ENCODE results near the gene MUL1. TPM values are rescaled to one million over a fixed set of nuclear protein-coding genes. Genes with fewer than 3 reads are reported as not detected.

Gene MUL1
- total RNA-seq: 10 to 100 TPM; 37.3 to 47.8 TPM

DNA sequence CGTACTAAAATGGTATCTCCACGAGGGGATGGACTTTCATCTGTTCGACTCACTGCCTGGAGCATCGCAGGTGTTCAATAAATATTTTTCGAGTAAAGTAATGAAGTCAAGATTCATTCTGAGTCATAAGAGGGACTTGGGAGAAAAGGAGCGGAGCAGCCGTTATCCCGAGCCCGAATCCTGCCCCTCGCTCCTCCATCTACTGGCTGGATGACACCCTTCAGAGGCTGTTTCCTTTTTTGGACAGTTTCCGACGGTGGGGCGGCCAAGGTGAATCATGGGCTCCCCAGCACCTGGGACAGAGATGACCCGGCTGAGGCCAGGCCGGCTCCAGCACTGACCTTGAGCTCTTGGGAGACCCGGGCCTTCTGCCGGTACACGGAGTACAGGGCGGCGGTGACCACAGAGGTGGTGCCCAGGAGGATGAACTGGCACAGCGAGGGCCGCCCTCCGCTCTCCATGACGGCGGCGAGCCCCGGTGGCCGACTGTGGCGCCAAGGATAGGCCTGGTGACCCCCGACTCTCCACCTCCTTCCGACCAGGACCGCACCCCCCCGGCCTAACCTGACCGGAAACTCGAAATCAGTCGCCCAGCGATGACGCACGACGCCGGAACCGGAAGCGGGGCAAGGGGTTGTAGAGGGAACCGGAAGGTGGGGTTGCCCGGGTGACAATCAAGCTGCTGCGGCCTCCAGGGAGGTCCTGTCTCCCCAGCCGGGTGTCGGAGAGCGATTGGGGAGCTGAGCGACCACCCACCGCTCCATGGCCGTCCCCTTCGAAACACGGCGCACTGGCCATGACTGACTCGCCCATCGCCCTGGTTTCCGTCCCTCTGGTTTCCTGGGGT lies at the start of gene MUL1:
Gene MUL1, minus strand, starts transcription at position 588 of the 847 bp plus-strand sequence. Its CDS starts 127 bp downstream, at position 461.
- no peak for TF ChIP-seq CTCF (IDR thresholded peaks at IDR 0.05)
- peak within 1 kb of the TSS; percentile 92 to 94 for H3K4me3 ChIP-seq
- H3K27ac ChIP-seq: peak within 1 kb of the TSS; percentile 89 to 91
- no peaks in the 10 kb centered on the region for H3K9me3 ChIP-seq
- H3K4me1 ChIP-seq: peaks cover 0 to 39% of the 10 kb centered on the region in 2 donors
- DNase-seq (ENCODE audit: low spot score): peak; percentile 95
- no peaks in the 10 kb centered on the region for H3K27me3 ChIP-seq
- peaks cover 13% of the 10 kb centered on the region for H3K36me3 ChIP-seq

GRCh38 chr1:20555758-20556120 lies 47.8 kb upstream of the MUL1 start:
- peaks cover 0 to 32% of the 10 kb centered on the region in 2 donors for H3K4me1 ChIP-seq
- no peaks in the 10 kb centered on the region for H3K27me3 ChIP-seq

GRCh38 chr1:20555025-20555757 lies 47.2 kb upstream of the MUL1 start:
- no peak for DNase-seq (ENCODE audit: low spot score)
- no peaks in the 10 kb centered on the region for H3K36me3 ChIP-seq
- H3K27ac ChIP-seq: peak overlapping the region; percentile 7 to 29
- H3K4me3 ChIP-seq: no peak overlapping the region
- no peak for TF ChIP-seq CTCF (IDR thresholded peaks at IDR 0.05)
- H3K27me3 ChIP-seq: no peaks in the 10 kb centered on the region
- H3K4me1 ChIP-seq: peaks cover 0 to 32% of the 10 kb centered on the region in 2 donors
- no peaks in the 10 kb centered on the region for H3K9me3 ChIP-seq

More at GRCh38 chr1:20555758-20556120, 47.8 kb upstream of the MUL1 start:
- Histone ChIP-seq H3K36me3 (no peaks in the 10 kb centered on the region), H3K27ac (no peak overlapping the region), H3K4me3 (no peak overlapping the region), H3K9me3 (no peaks in the 10 kb centered on the region)
- TF ChIP-seq CTCF (IDR thresholded peaks at IDR 0.05): no peak
- DNase-seq (ENCODE audit: low spot score): no peak

DNA sequence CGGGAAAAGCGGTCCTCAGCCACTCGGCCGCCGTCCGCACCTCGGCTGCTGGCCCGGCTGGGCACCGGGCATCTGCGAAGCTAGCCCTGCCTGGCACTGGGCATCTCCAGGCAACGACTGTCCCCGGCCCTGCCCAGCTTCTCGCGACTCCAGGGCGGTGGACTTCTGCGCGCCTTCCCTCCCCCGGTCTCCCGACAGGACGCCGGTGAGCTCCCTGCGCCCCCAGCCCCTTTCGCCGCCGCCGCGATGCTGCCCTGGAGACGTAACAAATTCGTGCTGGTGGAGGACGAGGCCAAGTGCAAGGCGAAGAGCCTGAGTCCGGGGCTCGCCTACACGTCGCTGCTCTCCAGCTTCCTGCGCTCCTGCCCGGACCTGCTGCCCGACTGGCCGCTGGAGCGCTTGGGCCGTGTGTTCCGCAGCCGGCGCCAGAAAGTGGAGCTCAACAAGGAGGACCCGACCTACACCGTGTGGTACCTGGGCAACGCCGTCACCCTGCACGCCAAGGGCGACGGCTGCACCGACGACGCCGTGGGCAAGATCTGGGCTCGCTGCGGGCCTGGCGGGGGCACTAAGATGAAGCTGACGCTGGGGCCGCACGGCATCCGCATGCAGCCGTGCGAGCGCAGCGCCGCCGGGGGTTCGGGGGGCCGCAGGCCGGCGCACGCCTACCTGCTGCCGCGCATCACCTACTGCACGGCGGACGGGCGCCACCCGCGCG lies 44.9 kb upstream of the MUL1 start:
- Histone ChIP-seq H3K4me3 (peak overlapping the region; percentile 44 to 56), H3K27me3 (no peaks in the 10 kb centered on the region), H3K9me3 (no peaks in the 10 kb centered on the region), H3K27ac (peak overlapping the region; percentile 62 to 72), H3K36me3 (no peaks in the 10 kb centered on the region), H3K4me1 (peaks cover 0 to 32% of the 10 kb centered on the region in 2 donors)
- no peak for DNase-seq (ENCODE audit: low spot score)
- no peak for TF ChIP-seq CTCF (IDR thresholded peaks at IDR 0.05)

GRCh38 chr1:20551945-20552727 lies 44.2 kb upstream of the MUL1 start, which contains the start of gene FAM43B:
Gene FAM43B (plus strand): TSS chr1:20552573. CDS start chr1:20552974, 401 bp downstream.
- Histone ChIP-seq H3K4me3 (peak within 1 kb of the TSS; percentile 44 to 56), H3K4me1 (peaks cover 0 to 32% of the 10 kb centered on the region in 2 donors), H3K9me3 (no peaks in the 10 kb centered on the region), H3K36me3 (no peaks in the 10 kb centered on the region), H3K27ac (peak within 1 kb of the TSS; percentile 62 to 72), H3K27me3 (no peaks in the 10 kb centered on the region)
- DNase-seq (ENCODE audit: low spot score): peak; percentile 85
- no peak for TF ChIP-seq CTCF (IDR thresholded peaks at IDR 0.05)

All from right atrium auricular region (tissue), 2 donors.